Lower lobe of right lung (tissue), 2 donors: ENCODE data around the gene ZNF430. TPM values are rescaled to one million over a fixed set of nuclear protein-coding genes. Genes with fewer than 3 reads are reported as not detected.

ENCODE experiments used
- ATAC-seq, 2 donors: fragments of 200-7000 bp; cut with Tn5 transposase; one replicate each; pipeline ENCODE4 v1.9.1; 2020 to 2022; ENCODE audit warnings: mild to moderate bottlenecking in 2 of 2, moderate library complexity in 2 of 2
- DNase-seq: peaks from one replicate; pipeline ENCODE4 v3.0.0-alpha.2; 2020
- H3K27ac ChIP-seq: fragments of 200-600 bp; one replicate; pipeline ENCODE4 v1.8.0; 2022
- H3K27me3 ChIP-seq: fragments of 200-600 bp; one replicate; pipeline ENCODE4 v1.8.0; 2022; ENCODE audit warnings: low read depth
- H3K36me3 ChIP-seq: fragments of 200-600 bp; one replicate; pipeline ENCODE4 v1.8.0; 2022; ENCODE audit warnings: mild to moderate bottlenecking
- H3K4me1 ChIP-seq: fragments of 200-600 bp; one replicate; pipeline ENCODE4 v1.8.0; 2022
- H3K4me3 ChIP-seq: fragments of 200-600 bp; one replicate; pipeline ENCODE4 v1.8.0; 2022; ENCODE audit warnings: mild to moderate bottlenecking
- H3K9me3 ChIP-seq: fragments of 200-600 bp; one replicate; pipeline ENCODE4 v1.8.0; 2022
- CTCF ChIP-seq: fragments of 200-600 bp; IDR thresholded peaks from one replicate; pipeline ENCODE4 v1.8.0; 2022; ENCODE audit warnings: antibody characterized with exemption, mild to moderate bottlenecking
- intact Hi-C: fragments of 100-400 bp; cut with DNase I; formaldehyde crosslinking; loops from one replicate; pipeline ENCODE4 v1.11.0; 2022
- total RNA-seq: library from RNA; stranded (reverse); fragmentation: NEBNext Ultra II Directional; extraction: Animal tissue kit (Norgen Biotek cat#: 25700); gene quantifications from one replicate; pipeline ENCODE4 v1.2.1, GENCODE V29; 2021
- donor health status: DM: no; HTN: yes; CAD: no; lungs with severe emphysema.

The ZNF430 gene
- total RNA-seq, 1 donor from 2014 or later, result 17.8 TPM

GRCh38 chr19:21028969-21029268 lies 8.5 kb downstream of the ZNF430 start:
- H3K9me3 ChIP-seq, result no peaks in the 10 kb centered on the region
- H3K4me3 ChIP-seq, result no peak overlapping the region
- H3K36me3 ChIP-seq, result peaks cover 57% of the 10 kb centered on the region
- H3K4me1 ChIP-seq, result no peaks in the 10 kb centered on the region
- ATAC-seq (no peak), DNase-seq (no peak)
- no peak overlapping the region for H3K27ac ChIP-seq
- no peak for TF ChIP-seq CTCF
- H3K27me3 ChIP-seq, result no peaks in the 10 kb centered on the region
- intact Hi-C loops, result no loop called here

GRCh38 chr19:21045028-21045427 lies 24.6 kb downstream of the ZNF430 start:
- no peak for ATAC-seq
- intact Hi-C loops, result no loop called here
- H3K9me3 ChIP-seq, result peaks cover 58% of the 10 kb centered on the region

GRCh38 chr19:21046489-21046888 lies 26.0 kb downstream of the ZNF430 start:
- no peaks in the 10 kb centered on the region for H3K4me1 ChIP-seq
- ATAC-seq (no peak), DNase-seq (no peak)
- TF ChIP-seq CTCF, result no peak
- no peaks in the 10 kb centered on the region for H3K27me3 ChIP-seq
- peaks cover 16% of the 10 kb centered on the region for H3K36me3 ChIP-seq
- H3K27ac ChIP-seq, result no peak overlapping the region
- H3K4me3 ChIP-seq, result no peak overlapping the region
- intact Hi-C loops, result no loop called here
- peaks cover 58% of the 10 kb centered on the region for H3K9me3 ChIP-seq

More at GRCh38 chr19:21045028-21045427, 24.6 kb downstream of the ZNF430 start:
- no peak overlapping the region for H3K27ac ChIP-seq
- TF ChIP-seq CTCF, result no peak
- peaks cover 20% of the 10 kb centered on the region for H3K36me3 ChIP-seq
- H3K27me3 ChIP-seq, result no peaks in the 10 kb centered on the region
- DNase-seq, result no peak
- H3K4me1 ChIP-seq, result no peaks in the 10 kb centered on the region
- H3K4me3 ChIP-seq, result no peak overlapping the region

- H3K27me3 ChIP-seq, result no peaks in the 10 kb centered on the region
- DNase-seq (no peak), ATAC-seq (no peak)
- H3K27ac ChIP-seq, result no peak overlapping the region
- TF ChIP-seq CTCF, result no peak
- no peak overlapping the region for H3K4me3 ChIP-seq
- H3K36me3 ChIP-seq, result peaks cover 6% of the 10 kb centered on the region
- H3K4me1 ChIP-seq, result no peaks in the 10 kb centered on the region
- intact Hi-C loops, result no loop called here
- peaks cover 47% of the 10 kb centered on the region for H3K9me3 ChIP-seq
Observed at GRCh38 chr19:21047716-21048115, 27.3 kb downstream of the ZNF430 start.

GRCh38 chr19:21052902-21053301 lies 32.4 kb downstream of the ZNF430 start:
- Histone ChIP-seq H3K27me3 (no peaks in the 10 kb centered on the region), H3K36me3 (peaks cover 35% of the 10 kb centered on the region), H3K27ac (no peak overlapping the region), H3K9me3 (peaks cover 38% of the 10 kb centered on the region), H3K4me3 (no peak overlapping the region), H3K4me1 (no peaks in the 10 kb centered on the region)
- ATAC-seq, result no peak
- no peak for DNase-seq
- TF ChIP-seq CTCF, result no peak
- intact Hi-C loops, result no loop called here

GRCh38 chr19:21065336-21065735 lies 44.9 kb downstream of the ZNF430 start:
- no peak overlapping the region for H3K4me3 ChIP-seq
- no peaks in the 10 kb centered on the region for H3K4me1 ChIP-seq
- H3K27ac ChIP-seq, result no peak overlapping the region
- no peaks in the 10 kb centered on the region for H3K27me3 ChIP-seq
- TF ChIP-seq CTCF, result no peak
- no peak for ATAC-seq
- intact Hi-C loops, result no loop called here
- DNase-seq, result no peak
- peaks cover 16% of the 10 kb centered on the region for H3K9me3 ChIP-seq
- peaks cover 4% of the 10 kb centered on the region for H3K36me3 ChIP-seq
